ENCODE data around the gene ZDHHC11B. TPM values are rescaled to one million over a fixed set of nuclear protein-coding genes. Genes with fewer than 3 reads are reported as not detected.
"Not testable (repeated sequence)": the region's sequence is repeated elsewhere in the genome, so short reads cannot be mapped to it uniquely, and the experiment has no call there.

ZDHHC11B gene
- polyA plus RNA-seq, 1 donor (not counting 4 experiments of a cell fraction or from before 2014, with no cell fraction given): 0.18 TPM

- DNase-seq (ENCODE audit: low read depth, low spot score) (no peak), FAIRE-seq (no peak)
- Histone ChIP-seq H2AFZ (ENCODE audit: control insufficient read depth, low read length) (no peak overlapping the region), H3K4me1 (ENCODE audit: control insufficient read depth, extremely low read depth, insufficient read depth, low read length) (no peaks in the 10 kb centered on the region), H3K9me3 (ENCODE audit: control insufficient read depth, low read depth, low read length) (no peaks in the 10 kb centered on the region), H4K20me1 (ENCODE audit: control insufficient read depth, extremely low read depth, insufficient read depth, low read length) (no peaks in the 10 kb centered on the region), H3K36me3 (ENCODE audit: control insufficient read depth in 2 of 2, extremely low read depth in 1 of 2, insufficient read depth in 2 of 2, low read length in 2 of 2) (no peaks in the 10 kb centered on the region), H3K9me1 (ENCODE audit: control insufficient read depth, extremely low read depth, insufficient read depth, low read length) (no peaks in the 10 kb centered on the region), H3K27me3 (ENCODE audit: control insufficient read depth, extremely low read depth, insufficient read depth, low read length) (no peaks in the 10 kb centered on the region), H3K27ac (ENCODE audit: control insufficient read depth, insufficient read depth, low read length) (no peak overlapping the region), H3K4me3 (ENCODE audit: control insufficient read depth in 2 of 3, extremely low read depth in 1 of 3, insufficient read depth in 2 of 3, low read depth in 1 of 3, low read length in 3 of 3) (no peak overlapping the region), H3K4me2 (ENCODE audit: control insufficient read depth, extremely low read depth, insufficient read depth, low read depth, low read length) (no peak overlapping the region), H3K9ac (ENCODE audit: control insufficient read depth, extremely low read depth, insufficient read depth, low read length) (no peak overlapping the region), H3K79me2 (ENCODE audit: control insufficient read depth, insufficient read depth, low read length) (no peaks in the 10 kb centered on the region)
- TF ChIP-seq, protein P1, sequence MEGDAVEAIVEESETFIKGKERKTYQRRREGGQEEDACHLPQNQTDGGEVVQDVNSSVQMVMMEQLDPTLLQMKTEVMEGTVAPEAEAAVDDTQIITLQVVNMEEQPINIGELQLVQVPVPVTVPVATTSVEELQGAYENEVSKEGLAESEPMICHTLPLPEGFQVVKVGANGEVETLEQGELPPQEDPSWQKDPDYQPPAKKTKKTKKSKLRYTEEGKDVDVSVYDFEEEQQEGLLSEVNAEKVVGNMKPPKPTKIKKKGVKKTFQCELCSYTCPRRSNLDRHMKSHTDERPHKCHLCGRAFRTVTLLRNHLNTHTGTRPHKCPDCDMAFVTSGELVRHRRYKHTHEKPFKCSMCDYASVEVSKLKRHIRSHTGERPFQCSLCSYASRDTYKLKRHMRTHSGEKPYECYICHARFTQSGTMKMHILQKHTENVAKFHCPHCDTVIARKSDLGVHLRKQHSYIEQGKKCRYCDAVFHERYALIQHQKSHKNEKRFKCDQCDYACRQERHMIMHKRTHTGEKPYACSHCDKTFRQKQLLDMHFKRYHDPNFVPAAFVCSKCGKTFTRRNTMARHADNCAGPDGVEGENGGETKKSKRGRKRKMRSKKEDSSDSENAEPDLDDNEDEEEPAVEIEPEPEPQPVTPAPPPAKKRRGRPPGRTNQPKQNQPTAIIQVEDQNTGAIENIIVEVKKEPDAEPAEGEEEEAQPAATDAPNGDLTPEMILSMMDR (optimal IDR thresholded peaks at IDR 0.05 in 1 of 3, IDR thresholded peaks at IDR 0.05 in 1 of 3, conservative IDR thresholded peaks at IDR 0.05 in 1 of 3; ENCODE audit: extremely low read depth in 1 of 3, insufficient read depth in 2 of 3, low read length in 3 of 3): no peak
- TF ChIP-seq EZH2 (IDR thresholded peaks at IDR 0.05; ENCODE audit: low read length): no peak
- dilution Hi-C loops (cut with MboI; ENCODE audit: extremely low pct_ligation_motif_present, low sequenced_read_pairs): no loop called here
Measured at GRCh38 chr5:815449-815848, 30.9 kb upstream of the ZDHHC11B start.

GRCh38 chr5:813575-813974 lies 29.0 kb upstream of the ZDHHC11B start:
- dilution Hi-C loops (cut with MboI; ENCODE audit: extremely low pct_ligation_motif_present, low sequenced_read_pairs); H3K4me1 ChIP-seq (ENCODE audit: control insufficient read depth, extremely low read depth, insufficient read depth, low read length); H2AFZ ChIP-seq (ENCODE audit: control insufficient read depth, low read length); H3K4me2 ChIP-seq (ENCODE audit: control insufficient read depth, extremely low read depth, insufficient read depth, low read depth, low read length); H3K36me3 ChIP-seq (ENCODE audit: control insufficient read depth in 2 of 2, extremely low read depth in 1 of 2, insufficient read depth in 2 of 2, low read length in 2 of 2); H3K79me2 ChIP-seq (ENCODE audit: control insufficient read depth, insufficient read depth, low read length); H3K9me3 ChIP-seq (ENCODE audit: control insufficient read depth, low read depth, low read length); H3K9ac ChIP-seq (ENCODE audit: control insufficient read depth, extremely low read depth, insufficient read depth, low read length); H3K27ac ChIP-seq (ENCODE audit: control insufficient read depth, insufficient read depth, low read length); H3K4me3 ChIP-seq (ENCODE audit: control insufficient read depth in 2 of 3, extremely low read depth in 1 of 3, insufficient read depth in 2 of 3, low read depth in 1 of 3, low read length in 3 of 3); FAIRE-seq; H4K20me1 ChIP-seq (ENCODE audit: control insufficient read depth, extremely low read depth, insufficient read depth, low read length); DNase-seq (ENCODE audit: low read depth, low spot score); H3K9me1 ChIP-seq (ENCODE audit: control insufficient read depth, extremely low read depth, insufficient read depth, low read length); H3K27me3 ChIP-seq (ENCODE audit: control insufficient read depth, extremely low read depth, insufficient read depth, low read length): not testable (repeated sequence)

DNA sequence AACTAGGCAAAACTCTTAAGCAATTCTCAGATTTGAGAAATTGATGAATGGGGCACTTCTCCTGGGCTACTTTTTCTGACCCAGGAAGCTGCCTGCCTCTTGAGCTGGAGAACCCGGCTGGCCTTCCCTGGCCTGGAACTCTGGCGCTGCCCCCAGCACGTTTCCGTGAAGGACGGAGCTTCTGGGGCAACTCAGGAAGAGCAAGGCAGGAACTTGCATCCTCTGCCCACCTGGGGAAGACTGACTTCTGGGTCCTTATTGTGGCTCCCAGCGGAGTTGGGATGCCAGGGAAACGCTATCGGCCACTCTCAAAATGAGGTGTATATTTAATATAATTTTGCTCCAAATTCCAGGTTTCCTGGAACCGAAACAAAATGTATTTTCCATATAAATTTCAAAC lies 26.9 kb upstream of the ZDHHC11B start:
- H4K20me1 ChIP-seq (ENCODE audit: control insufficient read depth, extremely low read depth, insufficient read depth, low read length); H3K4me3 ChIP-seq (ENCODE audit: control insufficient read depth in 2 of 3, extremely low read depth in 1 of 3, insufficient read depth in 2 of 3, low read depth in 1 of 3, low read length in 3 of 3); H3K9me3 ChIP-seq (ENCODE audit: control insufficient read depth, low read depth, low read length); H2AFZ ChIP-seq (ENCODE audit: control insufficient read depth, low read length); H3K27me3 ChIP-seq (ENCODE audit: control insufficient read depth, extremely low read depth, insufficient read depth, low read length); dilution Hi-C loops (cut with MboI; ENCODE audit: extremely low pct_ligation_motif_present, low sequenced_read_pairs); H3K36me3 ChIP-seq (ENCODE audit: control insufficient read depth in 2 of 2, extremely low read depth in 1 of 2, insufficient read depth in 2 of 2, low read length in 2 of 2); H3K4me2 ChIP-seq (ENCODE audit: control insufficient read depth, extremely low read depth, insufficient read depth, low read depth, low read length); H3K79me2 ChIP-seq (ENCODE audit: control insufficient read depth, insufficient read depth, low read length); H3K4me1 ChIP-seq (ENCODE audit: control insufficient read depth, extremely low read depth, insufficient read depth, low read length); H3K27ac ChIP-seq (ENCODE audit: control insufficient read depth, insufficient read depth, low read length); DNase-seq (ENCODE audit: low read depth, low spot score); FAIRE-seq; H3K9ac ChIP-seq (ENCODE audit: control insufficient read depth, extremely low read depth, insufficient read depth, low read length); H3K9me1 ChIP-seq (ENCODE audit: control insufficient read depth, extremely low read depth, insufficient read depth, low read length): not testable (repeated sequence)

GRCh38 chr5:807719-808514 lies 23.4 kb upstream of the ZDHHC11B start:
- H3K27me3 ChIP-seq (ENCODE audit: control insufficient read depth, extremely low read depth, insufficient read depth, low read length); FAIRE-seq; H3K79me2 ChIP-seq (ENCODE audit: control insufficient read depth, insufficient read depth, low read length); H3K9ac ChIP-seq (ENCODE audit: control insufficient read depth, extremely low read depth, insufficient read depth, low read length); H3K27ac ChIP-seq (ENCODE audit: control insufficient read depth, insufficient read depth, low read length); H3K9me3 ChIP-seq (ENCODE audit: control insufficient read depth, low read depth, low read length); H2AFZ ChIP-seq (ENCODE audit: control insufficient read depth, low read length); H3K36me3 ChIP-seq (ENCODE audit: control insufficient read depth in 2 of 2, extremely low read depth in 1 of 2, insufficient read depth in 2 of 2, low read length in 2 of 2); H3K9me1 ChIP-seq (ENCODE audit: control insufficient read depth, extremely low read depth, insufficient read depth, low read length); H3K4me3 ChIP-seq (ENCODE audit: control insufficient read depth in 2 of 3, extremely low read depth in 1 of 3, insufficient read depth in 2 of 3, low read depth in 1 of 3, low read length in 3 of 3); H4K20me1 ChIP-seq (ENCODE audit: control insufficient read depth, extremely low read depth, insufficient read depth, low read length); DNase-seq (ENCODE audit: low read depth, low spot score); dilution Hi-C loops (cut with MboI; ENCODE audit: extremely low pct_ligation_motif_present, low sequenced_read_pairs); H3K4me1 ChIP-seq (ENCODE audit: control insufficient read depth, extremely low read depth, insufficient read depth, low read length); H3K4me2 ChIP-seq (ENCODE audit: control insufficient read depth, extremely low read depth, insufficient read depth, low read depth, low read length): not testable (repeated sequence)

All from keratinocyte (primary cell).